Ascending aorta (tissue), 2 donors: ENCODE measurements around the gene SLC12A4. TPM values are rescaled to one million over a fixed set of nuclear protein-coding genes. Genes with fewer than 3 reads are reported as not detected.
A peak's percentile ranks its signal among the peaks of the same experiment; 100 is the strongest.

Source experiments
- DNase-seq, 2 donors: peaks; one replicate each; pipeline ENCODE4 v3.0.0-alpha.2; 2019; ENCODE audit warnings: low spot score in 2 of 2
- H3K27ac ChIP-seq, 2 donors: fragments of 200-600 bp; sonication (generic); one replicate each; pipeline ENCODE4 v1.5.1; 2016 to 2017; ENCODE audit warnings: mild to moderate bottlenecking in 1 of 2
- H3K27me3 ChIP-seq: fragments of 200-600 bp; sonication (generic); one replicate; pipeline ENCODE4 v1.5.1; 2017
- H3K36me3 ChIP-seq, 2 donors: fragments of 200-600 bp; sonication (generic); one replicate each; pipeline ENCODE4 v1.5.1; 2016
- H3K4me1 ChIP-seq, 2 donors: fragments of 200-600 bp; sonication (generic); one replicate each; pipeline ENCODE4 v1.5.1; 2016 to 2017; ENCODE audit warnings: mild to moderate bottlenecking in 1 of 2
- H3K4me3 ChIP-seq, 2 donors: fragments of 200-600 bp; sonication (generic); one replicate each; pipeline ENCODE4 v1.5.1; 2016 to 2017; ENCODE audit warnings: mild to moderate bottlenecking in 1 of 2
- H3K9me3 ChIP-seq, 2 donors: fragments of 200-600 bp; sonication (generic); one replicate each; pipeline ENCODE4 v1.5.1; 2016
- intact Hi-C: fragments of 100-400 bp; cut with DNase I; formaldehyde crosslinking; loops from one replicate; pipeline ENCODE4 v1.15.1; 2023
- total RNA-seq: library from RNA; depleted of rRNA; stranded (reverse); fragments of >200 nt; gene quantifications from one replicate; pipeline ENCODE4 v1.1.0, GENCODE V29; 2016
- TF ChIP-seq, protein P1 (sequence below), 3 experiments: fragments of 200-600 bp in 2 of 3; fragments of 450-650 bp in 1 of 3; sonication (generic) in 2 of 3; IDR thresholded peaks; one replicate each; pipeline ENCODE4 v1.5.1; 2016 to 2019; ENCODE audit warnings: antibody characterized with exemption in 3 of 3, mild to moderate bottlenecking in 1 of 3, moderate library complexity in 1 of 3

The SLC12A4 gene
- total RNA-seq, 1 donor from 2014 or later = 83.2 TPM

DNA sequence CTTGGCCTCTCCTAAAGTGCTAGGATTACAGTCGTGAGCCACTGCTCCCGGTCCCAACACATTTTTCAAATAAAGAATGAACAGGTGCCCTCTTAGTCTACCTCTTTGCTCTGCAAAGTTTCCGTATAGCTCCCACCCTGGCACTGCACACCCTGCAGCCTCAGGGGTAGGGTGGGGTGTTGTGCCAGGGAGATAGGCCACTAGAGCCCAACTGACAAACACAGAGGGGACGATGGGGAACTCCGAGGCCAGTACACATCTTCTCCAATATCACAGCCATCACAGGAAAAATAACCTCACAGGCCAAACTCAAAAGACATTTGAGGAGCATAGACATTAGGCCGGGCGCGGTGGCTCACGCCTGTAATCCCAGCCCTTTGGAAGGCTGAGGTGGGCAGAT is 2.7 kb upstream of the SLC12A4 start:
- intact Hi-C loops = no loop called here
- DNase-seq = no peak
- no peak overlapping the region for H3K4me3 ChIP-seq
- TF ChIP-seq, protein P1, sequence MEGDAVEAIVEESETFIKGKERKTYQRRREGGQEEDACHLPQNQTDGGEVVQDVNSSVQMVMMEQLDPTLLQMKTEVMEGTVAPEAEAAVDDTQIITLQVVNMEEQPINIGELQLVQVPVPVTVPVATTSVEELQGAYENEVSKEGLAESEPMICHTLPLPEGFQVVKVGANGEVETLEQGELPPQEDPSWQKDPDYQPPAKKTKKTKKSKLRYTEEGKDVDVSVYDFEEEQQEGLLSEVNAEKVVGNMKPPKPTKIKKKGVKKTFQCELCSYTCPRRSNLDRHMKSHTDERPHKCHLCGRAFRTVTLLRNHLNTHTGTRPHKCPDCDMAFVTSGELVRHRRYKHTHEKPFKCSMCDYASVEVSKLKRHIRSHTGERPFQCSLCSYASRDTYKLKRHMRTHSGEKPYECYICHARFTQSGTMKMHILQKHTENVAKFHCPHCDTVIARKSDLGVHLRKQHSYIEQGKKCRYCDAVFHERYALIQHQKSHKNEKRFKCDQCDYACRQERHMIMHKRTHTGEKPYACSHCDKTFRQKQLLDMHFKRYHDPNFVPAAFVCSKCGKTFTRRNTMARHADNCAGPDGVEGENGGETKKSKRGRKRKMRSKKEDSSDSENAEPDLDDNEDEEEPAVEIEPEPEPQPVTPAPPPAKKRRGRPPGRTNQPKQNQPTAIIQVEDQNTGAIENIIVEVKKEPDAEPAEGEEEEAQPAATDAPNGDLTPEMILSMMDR (IDR thresholded peaks at IDR 0.05) = no peak
- H3K27ac ChIP-seq = no peak overlapping the region
- no peaks in the 10 kb centered on the region for H3K9me3 ChIP-seq
- peaks cover 7 to 15% of the 10 kb centered on the region in 2 donors for H3K4me1 ChIP-seq
- H3K36me3 ChIP-seq = no peaks in the 10 kb centered on the region
- H3K27me3 ChIP-seq = no peaks in the 10 kb centered on the region

DNA sequence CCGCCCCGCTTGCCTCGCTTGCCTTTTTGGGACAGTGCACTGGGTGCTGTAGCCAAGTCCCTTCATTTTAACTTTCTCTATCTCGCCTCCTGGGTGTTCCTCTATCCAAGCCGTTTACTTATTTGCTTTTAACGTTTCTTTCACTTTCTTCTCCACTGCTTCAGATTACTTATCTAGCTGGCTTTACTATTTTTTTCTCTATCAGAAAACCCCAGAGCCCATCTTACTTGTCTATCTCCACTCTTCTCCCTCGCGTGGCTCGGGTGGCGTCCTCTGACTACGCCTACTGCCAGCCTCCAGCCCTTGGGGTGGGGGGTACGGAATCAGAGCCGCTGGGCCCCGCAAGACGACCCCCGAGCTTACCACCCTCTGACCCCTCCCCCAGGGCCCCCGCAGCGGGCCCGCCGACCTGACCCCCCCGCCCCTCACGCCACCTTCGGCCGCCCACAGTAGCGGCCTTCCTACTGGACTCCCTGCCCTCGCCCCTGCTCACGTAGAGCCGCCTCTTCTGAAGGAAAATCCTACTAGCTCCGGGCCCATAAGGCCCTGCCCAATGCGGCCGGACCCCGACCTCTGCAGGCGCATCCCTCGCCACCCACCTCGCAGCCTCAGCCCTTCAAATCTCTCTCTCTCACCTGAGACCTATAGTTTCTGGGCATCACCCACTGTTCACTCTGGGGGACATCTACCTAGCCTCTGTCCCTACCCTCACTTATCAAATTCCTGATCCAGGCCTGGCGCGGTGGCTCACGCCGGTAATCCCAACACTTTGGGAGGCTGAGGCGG is 1.0 kb upstream of the SLC12A4 start:
- Histone ChIP-seq H3K4me3 (peak overlapping the region; percentile 79 to 83), H3K27me3 (no peaks in the 10 kb centered on the region), H3K27ac (peak overlapping the region; percentile 94 to 98), H3K36me3 (no peaks in the 10 kb centered on the region), H3K4me1 (peaks cover 11 to 32% of the 10 kb centered on the region in 2 donors), H3K9me3 (no peaks in the 10 kb centered on the region)
- DNase-seq = no peak
- TF ChIP-seq, protein P1 (IDR thresholded peaks at IDR 0.05) = no peak
- intact Hi-C loops = loop anchor here (2.0 to 10.0 kb wide), 4 partner anchors 23 to 445 kb away; partner anchors contain the start of genes DDX28, DUS2, ESRP2 and RIPOR1

DNA sequence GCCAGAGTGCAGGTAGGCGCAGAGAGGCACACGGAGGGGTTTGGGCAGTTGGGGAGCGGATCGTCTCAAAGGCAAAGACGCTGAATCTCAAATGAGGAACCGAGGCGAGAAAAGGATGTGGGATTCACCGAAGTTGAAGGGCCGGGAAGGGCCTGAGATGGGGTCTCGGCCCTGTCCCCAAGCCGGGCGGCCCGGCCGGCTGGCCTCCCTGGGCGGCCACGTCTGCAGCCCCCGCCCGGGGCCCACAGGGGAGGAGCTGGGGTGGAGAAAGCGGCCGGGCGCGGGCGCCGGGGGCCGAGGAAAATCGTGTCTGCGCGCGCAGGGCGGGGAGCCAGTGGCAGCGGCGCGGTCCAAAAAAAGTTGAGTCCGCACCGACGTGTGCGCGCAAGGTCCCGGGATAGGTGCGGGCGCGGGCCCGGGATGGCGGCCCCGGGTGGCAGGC is 458 bp downstream of the SLC12A4 start:
- peaks cover 5% of the 10 kb centered on the region in 2 donors for H3K36me3 ChIP-seq
- intact Hi-C loops = loop anchor here (1.0 to 10.0 kb wide), 5 partner anchors 25 to 443 kb away; partner anchors contain the start of genes DDX28, DUS2, ESRP2 and PSMB10
- H3K4me3 ChIP-seq = peak overlapping the region; percentile 79 to 83
- peak in 1 of 2 donors; percentile 76 for DNase-seq
- H3K4me1 ChIP-seq = peaks cover 11 to 45% of the 10 kb centered on the region in 2 donors
- peak overlapping the region; percentile 94 to 98 for H3K27ac ChIP-seq
- H3K9me3 ChIP-seq = no peaks in the 10 kb centered on the region
- H3K27me3 ChIP-seq = no peaks in the 10 kb centered on the region
- TF ChIP-seq, protein P1 (IDR thresholded peaks at IDR 0.05) = no peak

DNA sequence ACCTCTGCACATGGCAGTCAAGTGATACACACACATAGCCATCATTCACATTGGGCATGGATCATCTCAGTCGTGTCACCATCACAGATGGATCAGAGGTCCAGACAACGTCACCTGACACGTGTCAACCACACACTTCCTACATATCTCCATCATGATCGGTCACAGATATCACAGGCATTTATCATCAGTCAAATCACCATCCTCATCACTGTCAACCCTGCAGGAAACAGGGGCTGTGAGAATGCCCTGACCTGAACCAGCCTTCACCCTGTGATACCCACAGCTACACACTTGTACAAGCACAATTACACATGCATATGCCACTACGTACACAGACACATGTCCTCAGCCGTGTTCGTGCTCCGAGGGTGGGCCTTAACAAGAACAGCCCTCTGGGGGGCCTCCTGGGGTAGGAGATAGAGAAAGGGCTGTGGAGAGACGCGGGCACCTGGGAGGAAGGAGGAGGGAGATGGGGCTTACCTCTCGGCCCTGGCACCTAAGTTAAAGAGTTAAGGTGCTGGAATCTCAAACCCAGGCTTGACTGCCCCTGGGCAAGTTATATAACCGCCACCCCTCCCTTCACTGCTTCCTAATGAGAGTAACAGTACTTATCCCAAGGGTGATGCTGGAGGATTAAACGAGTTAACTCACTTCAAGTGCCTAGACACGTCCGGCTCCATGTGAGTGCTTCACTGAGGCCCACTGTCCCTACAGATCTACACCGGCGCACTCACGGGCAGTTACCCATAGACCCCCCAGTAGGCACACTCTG is 1.1 kb downstream of the SLC12A4 start:
- Histone ChIP-seq H3K4me1 (peaks cover 11 to 46% of the 10 kb centered on the region in 2 donors), H3K9me3 (no peaks in the 10 kb centered on the region), H3K27me3 (no peaks in the 10 kb centered on the region), H3K36me3 (peaks cover 11% of the 10 kb centered on the region in 2 donors), H3K4me3 (peak overlapping the region; percentile 79 to 83), H3K27ac (peak overlapping the region; percentile 94 to 98)
- TF ChIP-seq, protein P1 (IDR thresholded peaks at IDR 0.05) = no peak
- intact Hi-C loops = loop anchor here (10.0 kb wide), 2 partner anchors 267 to 443 kb away; partner anchors contain the start of genes ESRP2 and RIPOR1
- DNase-seq = no peak

DNA sequence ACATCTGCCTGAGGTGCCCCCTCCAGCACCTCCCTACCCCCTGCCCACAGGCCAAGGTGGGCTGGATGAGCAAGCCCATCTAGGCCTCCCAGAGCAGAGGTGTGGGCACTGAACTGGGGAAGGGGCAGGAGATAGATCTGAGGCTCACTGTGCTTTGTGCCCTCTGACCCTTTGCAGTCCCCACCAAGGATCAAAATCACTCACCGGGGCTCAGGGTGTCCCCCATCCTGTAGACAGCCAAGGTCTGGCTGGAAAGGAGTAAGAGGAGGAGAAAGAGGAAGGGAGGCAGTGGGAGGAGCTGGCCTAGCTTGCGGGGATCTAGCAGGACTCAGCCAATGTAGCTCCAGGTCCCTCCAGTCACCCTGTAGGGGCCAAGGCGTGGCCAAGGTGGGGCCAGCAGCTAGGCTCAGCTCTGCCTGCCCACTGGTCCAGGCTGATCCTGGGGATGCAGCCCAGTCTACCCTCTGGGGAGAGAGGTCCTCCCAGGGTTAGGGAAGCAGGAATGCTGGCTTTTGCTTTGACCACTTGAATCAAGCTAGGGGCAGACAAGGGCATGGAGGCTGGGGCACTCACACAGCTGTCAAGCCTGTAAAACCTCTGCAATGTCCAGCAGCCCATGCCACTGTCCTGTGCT is 1.8 kb downstream of the SLC12A4 start:
- Histone ChIP-seq H3K27ac (peak overlapping the region; percentile 94 to 98), H3K4me1 (peaks cover 11 to 49% of the 10 kb centered on the region in 2 donors)
- DNase-seq = peak in 1 of 2 donors; percentile 78

More for the DNA sequence above, 1.8 kb downstream of the SLC12A4 start:
- TF ChIP-seq, protein P1 (IDR thresholded peaks at IDR 0.05) = no peak
- H3K36me3 ChIP-seq = peaks cover 18% of the 10 kb centered on the region in 2 donors
- H3K9me3 ChIP-seq = no peaks in the 10 kb centered on the region
- peak overlapping the region; percentile 79 to 83 for H3K4me3 ChIP-seq
- H3K27me3 ChIP-seq = no peaks in the 10 kb centered on the region
- intact Hi-C loops = loop anchor here (10.0 kb wide), 2 partner anchors 268 to 442 kb away; partner anchors contain the start of genes ESRP2 and RIPOR1
